Measurements from ENCODE around the gene CHCHD3. TPM values are rescaled to one million over a fixed set of nuclear protein-coding genes. Genes with fewer than 3 reads are reported as not detected.

Gene CHCHD3
- polyA plus RNA-seq, 1 donor (not counting 4 experiments of a cell fraction or from before 2014, with no cell fraction given) = 59.2 TPM

DNA sequence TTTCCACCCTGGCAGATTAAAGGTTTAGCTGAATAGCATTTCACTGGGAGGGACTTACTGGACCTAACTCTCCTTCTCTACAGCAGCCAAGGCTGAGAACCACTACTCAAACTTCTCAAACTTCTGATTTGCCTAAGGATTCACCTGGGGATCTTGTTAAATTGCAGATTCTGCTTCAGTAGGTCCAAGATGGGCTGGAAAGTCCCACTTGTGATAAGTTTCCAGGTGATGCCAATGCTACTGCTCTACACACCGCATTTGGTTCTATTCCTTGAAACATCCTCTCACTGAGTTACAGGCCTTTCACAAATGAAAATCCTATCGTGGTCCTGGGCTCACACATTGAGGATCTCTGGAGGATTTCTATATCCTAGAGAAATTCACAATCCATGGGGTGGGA lies 147.9 kb downstream of the CHCHD3 start:
- no peaks in the 10 kb centered on the region for H3K79me2 ChIP-seq (ENCODE audit: control insufficient read depth, insufficient read depth, low read length)
- dilution Hi-C loops (cut with MboI; ENCODE audit: extremely low pct_ligation_motif_present, low sequenced_read_pairs) = no loop called here
- peaks cover 0 to 2% of the 10 kb centered on the region in 2 experiments for H3K36me3 ChIP-seq (ENCODE audit: control insufficient read depth in 2 of 2, extremely low read depth in 1 of 2, insufficient read depth in 2 of 2, low read length in 2 of 2)
- no peak for TF ChIP-seq EZH2 (IDR thresholded peaks at IDR 0.05; ENCODE audit: low read length)
- TF ChIP-seq, protein P1, sequence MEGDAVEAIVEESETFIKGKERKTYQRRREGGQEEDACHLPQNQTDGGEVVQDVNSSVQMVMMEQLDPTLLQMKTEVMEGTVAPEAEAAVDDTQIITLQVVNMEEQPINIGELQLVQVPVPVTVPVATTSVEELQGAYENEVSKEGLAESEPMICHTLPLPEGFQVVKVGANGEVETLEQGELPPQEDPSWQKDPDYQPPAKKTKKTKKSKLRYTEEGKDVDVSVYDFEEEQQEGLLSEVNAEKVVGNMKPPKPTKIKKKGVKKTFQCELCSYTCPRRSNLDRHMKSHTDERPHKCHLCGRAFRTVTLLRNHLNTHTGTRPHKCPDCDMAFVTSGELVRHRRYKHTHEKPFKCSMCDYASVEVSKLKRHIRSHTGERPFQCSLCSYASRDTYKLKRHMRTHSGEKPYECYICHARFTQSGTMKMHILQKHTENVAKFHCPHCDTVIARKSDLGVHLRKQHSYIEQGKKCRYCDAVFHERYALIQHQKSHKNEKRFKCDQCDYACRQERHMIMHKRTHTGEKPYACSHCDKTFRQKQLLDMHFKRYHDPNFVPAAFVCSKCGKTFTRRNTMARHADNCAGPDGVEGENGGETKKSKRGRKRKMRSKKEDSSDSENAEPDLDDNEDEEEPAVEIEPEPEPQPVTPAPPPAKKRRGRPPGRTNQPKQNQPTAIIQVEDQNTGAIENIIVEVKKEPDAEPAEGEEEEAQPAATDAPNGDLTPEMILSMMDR (optimal IDR thresholded peaks at IDR 0.05 in 1 of 3, IDR thresholded peaks at IDR 0.05 in 1 of 3, conservative IDR thresholded peaks at IDR 0.05 in 1 of 3; ENCODE audit: extremely low read depth in 1 of 3, insufficient read depth in 2 of 3, low read length in 3 of 3) = no peak
- H3K9me3 ChIP-seq (ENCODE audit: control insufficient read depth, low read depth, low read length) = no peaks in the 10 kb centered on the region
- H3K9me1 ChIP-seq (ENCODE audit: control insufficient read depth, extremely low read depth, insufficient read depth, low read length) = peaks cover 2% of the 10 kb centered on the region
- H3K27me3 ChIP-seq (ENCODE audit: control insufficient read depth, extremely low read depth, insufficient read depth, low read length) = no peaks in the 10 kb centered on the region
- no peak overlapping the region for H3K27ac ChIP-seq (ENCODE audit: control insufficient read depth, insufficient read depth, low read length)
- H3K4me1 ChIP-seq (ENCODE audit: control insufficient read depth, extremely low read depth, insufficient read depth, low read length) = no peaks in the 10 kb centered on the region
- H3K4me2 ChIP-seq (ENCODE audit: control insufficient read depth, extremely low read depth, insufficient read depth, low read depth, low read length) = no peak overlapping the region
- no peak overlapping the region for H3K4me3 ChIP-seq (ENCODE audit: control insufficient read depth in 2 of 3, extremely low read depth in 1 of 3, insufficient read depth in 2 of 3, low read depth in 1 of 3, low read length in 3 of 3)
- H3K9ac ChIP-seq (ENCODE audit: control insufficient read depth, extremely low read depth, insufficient read depth, low read length) = no peak overlapping the region
- DNase-seq (ENCODE audit: low read depth, low spot score) (no peak), FAIRE-seq (no peak)
- H4K20me1 ChIP-seq (ENCODE audit: control insufficient read depth, extremely low read depth, insufficient read depth, low read length) = no peaks in the 10 kb centered on the region
- H2AFZ ChIP-seq (ENCODE audit: control insufficient read depth, low read length) = no peak overlapping the region

- H3K4me3 ChIP-seq (ENCODE audit: control insufficient read depth in 2 of 3, extremely low read depth in 1 of 3, insufficient read depth in 2 of 3, low read depth in 1 of 3, low read length in 3 of 3) = no peak overlapping the region
- DNase-seq (ENCODE audit: low read depth, low spot score) (no peak), FAIRE-seq (no peak)
- H4K20me1 ChIP-seq (ENCODE audit: control insufficient read depth, extremely low read depth, insufficient read depth, low read length) = no peaks in the 10 kb centered on the region
- peaks cover 0 to 2% of the 10 kb centered on the region in 2 experiments for H3K36me3 ChIP-seq (ENCODE audit: control insufficient read depth in 2 of 2, extremely low read depth in 1 of 2, insufficient read depth in 2 of 2, low read length in 2 of 2)
- no peak overlapping the region for H2AFZ ChIP-seq (ENCODE audit: control insufficient read depth, low read length)
- no peak overlapping the region for H3K4me2 ChIP-seq (ENCODE audit: control insufficient read depth, extremely low read depth, insufficient read depth, low read depth, low read length)
- H3K9me3 ChIP-seq (ENCODE audit: control insufficient read depth, low read depth, low read length) = no peaks in the 10 kb centered on the region
- H3K79me2 ChIP-seq (ENCODE audit: control insufficient read depth, insufficient read depth, low read length) = no peaks in the 10 kb centered on the region
- dilution Hi-C loops (cut with MboI; ENCODE audit: extremely low pct_ligation_motif_present, low sequenced_read_pairs) = no loop called here
- no peaks in the 10 kb centered on the region for H3K9me1 ChIP-seq (ENCODE audit: control insufficient read depth, extremely low read depth, insufficient read depth, low read length)
- H3K27me3 ChIP-seq (ENCODE audit: control insufficient read depth, extremely low read depth, insufficient read depth, low read length) = no peaks in the 10 kb centered on the region
- H3K27ac ChIP-seq (ENCODE audit: control insufficient read depth, insufficient read depth, low read length) = no peak overlapping the region
- H3K4me1 ChIP-seq (ENCODE audit: control insufficient read depth, extremely low read depth, insufficient read depth, low read length) = no peaks in the 10 kb centered on the region
- no peak overlapping the region for H3K9ac ChIP-seq (ENCODE audit: control insufficient read depth, extremely low read depth, insufficient read depth, low read length)
- TF ChIP-seq, protein P1 (optimal IDR thresholded peaks at IDR 0.05 in 1 of 3, IDR thresholded peaks at IDR 0.05 in 1 of 3, conservative IDR thresholded peaks at IDR 0.05 in 1 of 3; ENCODE audit: extremely low read depth in 1 of 3, insufficient read depth in 2 of 3, low read length in 3 of 3) = no peak
- TF ChIP-seq EZH2 (IDR thresholded peaks at IDR 0.05; ENCODE audit: low read length) = no peak
Measured at GRCh38 chr7:132933072-132933458, 148.8 kb downstream of the CHCHD3 start.
